B cell (primary cell): Measurements from ENCODE around the gene TAF11.

Experiments used
- CTCF ChIP-seq: fragments of 200-600 bp; IDR thresholded peaks from one replicate; pipeline ENCODE4 v1.8.0; 2022; ENCODE audit warnings: antibody characterized with exemption, mild to moderate bottlenecking
- EZH2 ChIP-seq: IDR thresholded peaks from 2 replicates; pipeline ENCODE4 v1.6.1; 2012; ENCODE audit warnings: borderline replicate concordance, low read depth, mild to moderate bottlenecking, moderate library complexity, low read length; ENCODE audit not compliant: insufficient read depth, poor library complexity, severe bottlenecking

GRCh38 chr6:34924831-34925625 is 37.2 kb upstream of the TAF11 start:
- TF ChIP-seq CTCF = no peak
- TF ChIP-seq EZH2 = no peak
